ENCODE data around the gene C19orf67. TPM values are rescaled to one million over a fixed set of nuclear protein-coding genes. Genes with fewer than 3 reads are reported as not detected.

Gene C19orf67
- total RNA-seq, 4 donors from 2014 or later = not detected

GRCh38 chr19:14089662-14090508 lies 4.3 kb upstream of the C19orf67 start:
- no peak for TF ChIP-seq POLR2AphosphoS5 (IDR thresholded peaks at IDR 0.05)
- TF ChIP-seq, protein P1, sequence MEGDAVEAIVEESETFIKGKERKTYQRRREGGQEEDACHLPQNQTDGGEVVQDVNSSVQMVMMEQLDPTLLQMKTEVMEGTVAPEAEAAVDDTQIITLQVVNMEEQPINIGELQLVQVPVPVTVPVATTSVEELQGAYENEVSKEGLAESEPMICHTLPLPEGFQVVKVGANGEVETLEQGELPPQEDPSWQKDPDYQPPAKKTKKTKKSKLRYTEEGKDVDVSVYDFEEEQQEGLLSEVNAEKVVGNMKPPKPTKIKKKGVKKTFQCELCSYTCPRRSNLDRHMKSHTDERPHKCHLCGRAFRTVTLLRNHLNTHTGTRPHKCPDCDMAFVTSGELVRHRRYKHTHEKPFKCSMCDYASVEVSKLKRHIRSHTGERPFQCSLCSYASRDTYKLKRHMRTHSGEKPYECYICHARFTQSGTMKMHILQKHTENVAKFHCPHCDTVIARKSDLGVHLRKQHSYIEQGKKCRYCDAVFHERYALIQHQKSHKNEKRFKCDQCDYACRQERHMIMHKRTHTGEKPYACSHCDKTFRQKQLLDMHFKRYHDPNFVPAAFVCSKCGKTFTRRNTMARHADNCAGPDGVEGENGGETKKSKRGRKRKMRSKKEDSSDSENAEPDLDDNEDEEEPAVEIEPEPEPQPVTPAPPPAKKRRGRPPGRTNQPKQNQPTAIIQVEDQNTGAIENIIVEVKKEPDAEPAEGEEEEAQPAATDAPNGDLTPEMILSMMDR (IDR thresholded peaks at IDR 0.05) = no peak
- TF ChIP-seq EP300 (IDR thresholded peaks at IDR 0.05) = no peak
- TF ChIP-seq POLR2A (IDR thresholded peaks at IDR 0.05) = no peak
- H3K4me1 ChIP-seq = peaks cover 23% of the 10 kb centered on the region
- H3K4me3 ChIP-seq = peak overlapping the region; percentile 92
- peak overlapping the region; percentile 91 for H3K27ac ChIP-seq
- peak in 1 of 2 donors; percentile 75 for DNase-seq (ENCODE audit: low spot score in 2 of 2)
- peaks cover 11% of the 10 kb centered on the region for H3K36me3 ChIP-seq
- no peaks in the 10 kb centered on the region for H3K9me3 ChIP-seq
- WGBS = 0% methylated on average over 17 of the region's 142 CpGs
- H3K27me3 ChIP-seq = no peaks in the 10 kb centered on the region

DNA sequence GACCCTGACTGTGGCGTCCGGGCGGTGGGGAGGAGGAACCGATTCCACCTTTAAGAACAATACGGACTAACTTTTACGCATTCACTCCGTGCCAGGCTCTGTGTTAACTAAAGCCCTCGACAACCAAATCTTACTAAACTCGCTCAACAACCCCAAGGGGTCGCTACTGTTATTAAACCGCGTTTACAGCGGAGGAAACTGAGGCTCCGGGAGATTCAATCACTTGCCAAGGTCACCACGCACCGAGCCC lies 3.8 kb upstream of the C19orf67 start:
- Histone ChIP-seq H3K27me3 (no peaks in the 10 kb centered on the region), H3K4me1 (peaks cover 23% of the 10 kb centered on the region), H3K4me3 (peak overlapping the region; percentile 92), H3K36me3 (peaks cover 11% of the 10 kb centered on the region), H3K27ac (no peak overlapping the region), H3K9me3 (no peaks in the 10 kb centered on the region)
- TF ChIP-seq, protein P1 (IDR thresholded peaks at IDR 0.05) = no peak
- TF ChIP-seq POLR2A (IDR thresholded peaks at IDR 0.05) = no peak
- TF ChIP-seq EP300 (IDR thresholded peaks at IDR 0.05) = no peak
- no peak for TF ChIP-seq POLR2AphosphoS5 (IDR thresholded peaks at IDR 0.05)
- 18% methylated on average over 16 of the region's 16 CpGs for WGBS
- DNase-seq (ENCODE audit: low spot score in 2 of 2) = no peak

GRCh38 chr19:14088634-14089411 lies 3.2 kb upstream of the C19orf67 start:
- peaks cover 23% of the 10 kb centered on the region for H3K4me1 ChIP-seq
- peaks cover 11% of the 10 kb centered on the region for H3K36me3 ChIP-seq
- DNase-seq (ENCODE audit: low spot score in 2 of 2) = no peak
- no peak for TF ChIP-seq EP300 (IDR thresholded peaks at IDR 0.05)
- TF ChIP-seq, protein P1 (IDR thresholded peaks at IDR 0.05) = no peak
- TF ChIP-seq POLR2AphosphoS5 (IDR thresholded peaks at IDR 0.05) = no peak
- WGBS = 87% methylated on average over 27 of the region's 30 CpGs
- peak overlapping the region; percentile 92 for H3K4me3 ChIP-seq
- H3K27me3 ChIP-seq = no peaks in the 10 kb centered on the region
- H3K9me3 ChIP-seq = no peaks in the 10 kb centered on the region
- no peak overlapping the region for H3K27ac ChIP-seq

GRCh38 chr19:14086098-14086497 lies 515 bp upstream of the C19orf67 start:
- no peaks in the 10 kb centered on the region for H3K9me3 ChIP-seq
- H3K36me3 ChIP-seq = peaks cover 11% of the 10 kb centered on the region
- H3K27ac ChIP-seq = no peak overlapping the region
- no peak for DNase-seq (ENCODE audit: low spot score in 2 of 2)
- WGBS = 90% methylated on average over 5 of the region's 5 CpGs
- TF ChIP-seq, protein P1 (IDR thresholded peaks at IDR 0.05) = no peak
- TF ChIP-seq EP300 (IDR thresholded peaks at IDR 0.05) = no peak
- no peak for TF ChIP-seq POLR2AphosphoS5 (IDR thresholded peaks at IDR 0.05)
- TF ChIP-seq POLR2A (IDR thresholded peaks at IDR 0.05) = no peak
- H3K27me3 ChIP-seq = no peaks in the 10 kb centered on the region
- H3K4me1 ChIP-seq = peaks cover 23% of the 10 kb centered on the region
- no peak overlapping the region for H3K4me3 ChIP-seq

DNA sequence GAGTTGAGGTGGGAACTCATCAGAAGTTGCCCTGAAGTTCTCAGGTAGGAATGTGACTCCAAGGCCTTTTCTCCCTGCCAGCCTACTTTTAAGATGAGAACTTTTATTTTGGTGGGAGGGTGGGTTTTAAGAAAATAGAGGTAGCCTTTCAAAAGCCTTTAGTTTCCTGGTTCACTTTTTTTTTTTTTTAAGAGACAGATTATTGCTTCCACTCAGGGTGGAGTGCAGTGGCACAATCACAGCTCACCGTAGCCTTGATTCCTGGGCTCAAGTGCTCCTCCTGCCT lies 3.0 kb downstream of the C19orf67 start:
- peak overlapping the region; percentile 89 for H3K27ac ChIP-seq
- H3K9me3 ChIP-seq = no peaks in the 10 kb centered on the region
- H3K27me3 ChIP-seq = no peaks in the 10 kb centered on the region
- H3K4me3 ChIP-seq = peak overlapping the region; percentile 77
- peaks cover 27% of the 10 kb centered on the region for H3K4me1 ChIP-seq
- TF ChIP-seq POLR2A (IDR thresholded peaks at IDR 0.05) (no peak), EP300 (IDR thresholded peaks at IDR 0.05) (no peak), POLR2AphosphoS5 (IDR thresholded peaks at IDR 0.05) (no peak)
- TF ChIP-seq, protein P1 (IDR thresholded peaks at IDR 0.05) = no peak
- DNase-seq (ENCODE audit: low spot score in 2 of 2) = no peak
- WGBS = 0% methylated on average over 1 of the region's 1 CpG
- peaks cover 1% of the 10 kb centered on the region for H3K36me3 ChIP-seq
